ENCODE data around the gene XBP1. TPM values are rescaled to one million over a fixed set of nuclear protein-coding genes. Genes with fewer than 3 reads are reported as not detected.
"Not testable (repeated sequence)": the region's sequence is repeated elsewhere in the genome, so short reads cannot be mapped to it uniquely, and the experiment has no call there.

Gene XBP1
- total RNA-seq, 1 donor from 2014 or later: 45.2 TPM

DNA sequence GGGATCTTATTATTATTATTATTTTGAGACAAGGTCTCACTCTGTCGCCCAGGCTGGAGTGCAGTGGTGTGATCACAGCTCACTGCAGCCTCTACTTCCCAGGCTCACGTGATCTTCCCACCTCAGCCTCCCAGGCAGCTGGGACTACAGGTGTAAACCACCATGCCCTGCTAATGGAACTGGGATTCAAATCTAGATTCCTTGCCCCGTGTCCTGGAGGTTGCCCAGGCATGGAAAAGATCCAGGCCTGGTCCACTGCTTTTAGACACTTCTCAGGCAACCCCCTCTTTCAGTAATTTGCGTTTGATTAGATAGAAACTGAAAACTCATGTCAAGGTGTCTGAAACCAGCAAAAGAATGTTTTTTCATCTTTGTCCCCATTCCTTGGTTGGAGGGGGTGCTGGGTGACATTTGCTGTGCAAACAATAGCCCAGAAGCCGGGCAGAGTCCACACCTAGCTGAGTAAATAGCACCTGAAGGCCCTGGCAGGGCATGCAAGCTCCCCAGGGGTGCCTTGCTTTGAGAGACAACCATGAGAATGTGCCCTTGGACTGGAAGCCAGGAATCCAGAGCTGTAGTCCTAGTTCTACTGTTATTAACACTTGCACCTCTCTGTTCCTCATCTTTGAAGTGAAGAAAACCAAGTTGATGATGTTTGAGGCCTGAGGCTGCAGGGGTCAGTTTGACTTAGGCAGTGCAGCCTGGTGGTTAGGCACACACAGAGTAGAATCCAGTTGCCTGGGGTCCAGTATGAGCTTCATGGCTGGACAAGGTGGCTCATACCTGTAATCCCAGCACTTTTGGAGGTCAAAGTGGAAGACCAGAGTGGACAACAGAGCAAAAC lies 19.1 kb upstream of the XBP1 start:
- FAIRE-seq (no peak), DNase-seq (ENCODE audit: low spot score in 2 of 2) (no peak)

DNA sequence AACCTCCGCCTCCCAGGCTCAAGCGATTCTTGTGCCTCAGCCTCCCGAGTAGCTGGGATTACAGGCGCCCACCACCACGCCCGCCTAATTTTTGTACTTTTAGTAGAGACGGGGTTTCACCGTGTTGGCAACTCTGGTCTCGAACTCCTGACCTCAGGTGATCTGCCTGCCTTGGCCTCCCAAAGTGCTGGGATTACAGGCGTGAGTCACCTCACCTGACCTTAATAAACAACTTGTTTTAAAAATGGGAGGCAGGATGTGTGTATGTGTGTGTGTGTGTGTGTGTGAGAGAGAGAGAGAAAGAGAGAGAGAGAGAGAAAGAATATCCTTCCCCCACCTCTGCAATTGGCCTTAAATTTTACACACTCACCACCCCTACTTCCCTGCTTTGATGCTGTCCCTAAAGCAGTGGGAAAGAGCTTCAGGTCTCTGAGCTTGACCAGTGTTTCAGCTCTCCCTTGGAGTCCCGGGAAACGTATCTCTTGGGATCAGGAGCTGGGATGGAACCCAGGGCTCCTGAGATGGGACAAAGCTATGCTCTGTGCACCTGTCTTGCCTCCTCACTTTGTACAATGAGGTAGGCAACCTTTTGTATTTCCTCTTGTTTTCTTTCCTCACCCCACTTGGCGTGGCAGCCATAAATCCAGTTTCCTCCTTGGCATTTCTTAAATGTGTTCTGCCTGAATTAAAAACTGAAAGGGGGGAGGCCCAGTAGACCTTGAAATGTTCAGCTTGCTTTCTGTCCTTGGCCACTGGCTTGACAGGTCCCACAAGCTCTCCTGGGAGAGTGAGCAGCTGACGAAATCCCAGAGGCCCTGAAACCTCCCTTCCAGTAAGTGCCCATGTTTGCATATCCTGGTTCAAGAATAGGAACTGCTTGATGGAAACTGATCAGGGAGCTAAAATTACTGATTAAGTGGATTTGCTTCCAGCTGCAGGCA lies 17.8 kb upstream of the XBP1 start:
- no peak for FAIRE-seq
- no peak for DNase-seq (ENCODE audit: low spot score in 2 of 2)

DNA sequence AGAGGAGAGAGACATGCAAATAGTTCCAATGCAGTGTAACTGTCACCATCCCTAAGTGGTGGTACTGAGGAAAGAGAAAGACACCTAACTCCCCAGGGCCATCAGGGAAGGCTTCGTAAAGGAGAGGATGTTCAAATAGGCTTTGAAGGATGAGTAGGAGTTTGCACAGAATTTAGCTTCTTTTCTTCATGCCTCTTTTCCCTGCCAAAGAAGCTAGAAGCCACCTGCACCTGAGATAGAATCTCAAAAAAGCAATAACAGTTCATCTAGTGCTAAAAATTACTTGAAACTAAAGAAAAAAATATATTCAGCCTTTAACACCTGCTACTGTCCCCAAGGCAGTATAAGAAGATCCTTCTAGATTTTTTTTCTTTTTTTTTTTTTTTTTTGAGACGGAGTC lies 16.7 kb upstream of the XBP1 start:
- FAIRE-seq: no peak
- DNase-seq (ENCODE audit: low spot score in 2 of 2): no peak

DNA sequence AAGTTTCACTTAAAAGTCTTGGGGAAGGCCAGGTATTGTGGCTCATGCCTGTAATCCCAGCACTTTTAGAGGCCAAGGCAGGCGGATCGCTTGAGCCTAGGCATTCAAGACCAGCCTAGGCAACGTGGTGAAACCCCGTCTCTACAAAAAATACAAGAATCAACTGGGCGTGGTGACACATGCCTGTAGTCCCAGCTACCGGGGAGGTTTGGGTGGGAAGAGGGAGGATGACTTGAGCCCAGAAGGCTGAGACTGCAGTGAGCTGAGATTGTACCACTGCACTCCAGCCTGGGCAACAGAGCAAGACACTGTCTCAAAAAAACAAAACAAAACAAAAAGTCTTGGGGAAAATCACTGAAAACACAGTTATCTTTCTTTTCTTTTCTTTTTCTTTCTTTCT lies 15.4 kb upstream of the XBP1 start:
- FAIRE-seq (no peak), DNase-seq (ENCODE audit: low spot score in 2 of 2) (no peak)

DNA sequence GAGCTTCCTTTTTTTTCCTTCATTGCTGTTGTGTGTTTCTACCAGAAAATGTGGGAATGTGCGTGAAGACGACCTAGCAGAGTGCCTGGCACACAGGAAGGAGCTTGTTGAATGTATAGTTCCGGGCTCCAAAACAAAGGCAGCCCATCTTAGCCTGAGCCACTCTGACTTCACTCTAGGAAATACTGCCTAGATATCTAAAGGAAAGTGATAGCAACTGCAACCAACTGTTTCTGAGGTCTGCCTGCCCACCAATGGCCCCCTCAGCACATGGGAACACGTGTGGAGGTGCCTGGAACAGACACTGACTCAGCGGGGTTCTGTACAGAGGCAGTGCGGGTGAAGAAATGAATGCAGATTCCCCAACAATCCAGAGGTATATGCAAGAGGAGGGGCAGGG lies 14.7 kb upstream of the XBP1 start:
- DNase-seq (ENCODE audit: low spot score in 2 of 2) (no peak), FAIRE-seq (no peak)

DNA sequence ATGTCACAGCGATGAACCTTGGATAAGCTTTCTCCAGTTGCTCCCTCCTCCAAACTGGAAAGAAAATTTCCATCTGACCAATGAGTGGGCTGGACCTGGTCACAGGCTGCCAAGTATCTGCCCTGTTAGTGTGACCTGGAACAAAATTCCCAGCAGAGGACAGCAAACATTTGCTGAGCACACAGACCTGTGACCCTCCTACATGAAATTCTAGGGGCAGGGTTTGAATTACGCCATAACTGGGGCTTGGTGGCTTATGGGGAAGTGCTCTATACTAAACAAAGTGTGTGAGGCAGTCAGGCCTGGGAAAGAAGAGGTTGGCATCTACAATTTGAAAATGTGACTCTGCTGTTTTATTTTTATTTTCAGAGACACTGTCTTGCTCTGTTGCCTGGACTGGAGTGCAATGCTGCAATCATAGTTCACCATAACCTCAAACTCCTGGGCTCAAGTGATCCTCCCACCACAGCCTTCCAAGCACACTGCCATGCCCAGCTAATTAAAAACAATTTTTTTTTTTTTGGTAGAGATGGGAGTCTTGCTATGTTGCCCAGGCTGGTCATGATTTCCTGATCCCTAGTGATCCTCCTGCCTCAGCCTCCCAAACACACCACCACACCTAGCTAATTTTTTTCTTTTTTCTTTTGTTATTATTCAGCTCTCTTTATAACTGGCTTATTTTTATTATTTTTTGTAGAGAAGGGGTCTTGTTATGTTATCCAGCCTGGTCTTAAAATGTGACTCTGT lies 13.6 kb upstream of the XBP1 start:
- no peak for DNase-seq (ENCODE audit: low spot score in 2 of 2)
- FAIRE-seq: no peak

DNA sequence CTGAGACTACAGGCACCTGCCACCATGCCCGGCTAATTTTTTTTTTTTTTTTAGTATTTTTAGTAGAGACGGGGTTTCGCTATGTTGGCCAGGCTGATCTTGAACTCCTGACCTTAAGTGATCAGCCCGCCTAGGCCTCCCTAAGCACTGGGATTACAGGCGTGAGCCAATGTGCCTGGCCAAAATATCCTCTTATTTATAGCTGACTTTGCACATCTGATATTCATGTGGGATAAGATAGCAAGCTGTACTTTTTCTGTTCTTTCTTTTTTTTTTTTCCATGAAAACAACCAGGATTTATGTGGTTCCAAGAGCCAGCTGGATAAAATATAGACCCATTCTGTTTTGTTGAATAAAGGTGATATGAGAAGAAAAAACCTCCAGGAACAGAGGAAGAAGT lies 12.1 kb upstream of the XBP1 start:
- DNase-seq (ENCODE audit: low spot score in 2 of 2) (no peak), FAIRE-seq (no peak)

DNA sequence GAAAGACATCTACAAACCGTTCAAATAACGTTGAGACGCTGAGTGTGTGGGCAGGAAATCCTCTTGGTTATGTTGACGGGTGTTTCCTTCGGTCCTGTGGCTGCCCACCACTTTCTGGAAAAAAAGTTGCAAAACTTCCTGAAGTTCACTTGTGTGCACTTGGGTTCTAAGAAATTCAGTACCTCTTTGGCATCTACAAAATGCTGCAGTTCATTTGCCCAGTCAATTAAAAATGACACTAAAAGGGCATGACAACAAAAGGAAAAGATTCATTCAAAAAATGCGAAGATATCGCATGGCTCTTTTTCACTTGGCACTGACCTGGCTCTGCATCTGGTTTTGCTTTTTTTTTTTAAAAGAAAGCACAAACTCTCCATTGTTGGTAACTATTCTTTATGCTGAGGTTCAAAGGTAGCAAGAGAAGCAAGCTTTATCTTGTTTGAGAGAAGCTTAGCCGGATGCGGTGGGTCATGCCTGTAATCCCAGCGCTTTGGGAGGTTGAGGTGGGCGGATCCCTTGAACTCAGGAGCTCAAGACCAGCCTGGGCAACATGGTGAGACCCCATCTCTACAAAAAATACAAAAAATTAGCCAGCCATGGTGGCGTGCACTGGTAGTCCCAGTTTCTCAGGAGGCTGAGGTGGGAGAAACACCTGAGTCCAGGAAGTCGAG lies 10.6 kb upstream of the XBP1 start:
- FAIRE-seq: no peak

DNA sequence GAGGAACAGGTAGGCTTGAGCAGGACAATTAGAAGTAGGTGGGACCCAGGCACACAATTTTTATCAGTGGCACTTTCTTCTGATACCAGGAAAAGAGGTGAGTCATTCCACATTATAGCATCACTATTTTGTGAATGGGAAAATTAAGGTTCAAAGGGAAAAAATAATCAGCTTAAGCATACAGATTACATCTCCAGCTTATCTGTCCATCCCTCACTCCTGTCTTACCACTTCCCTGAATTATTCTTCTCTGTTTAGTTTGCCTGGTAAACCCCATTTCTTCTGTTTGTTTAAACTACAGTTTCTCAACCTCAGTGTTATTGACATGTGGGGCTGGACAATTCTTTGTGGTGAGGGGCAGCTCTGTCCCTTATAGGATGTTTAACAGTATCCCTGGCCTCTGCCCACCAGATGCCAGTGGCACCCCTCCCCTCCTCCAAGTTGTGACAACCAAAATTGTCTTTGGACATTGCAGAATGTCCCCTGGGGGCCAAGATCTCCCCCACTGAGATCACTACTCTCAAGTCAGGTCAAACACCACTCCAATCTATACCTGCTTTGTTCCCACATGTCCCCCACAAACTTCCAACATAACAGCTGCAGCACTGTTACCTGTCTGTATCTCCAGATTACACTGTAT lies 8.5 kb upstream of the XBP1 start:
- no peak for DNase-seq (ENCODE audit: low spot score in 2 of 2)
- FAIRE-seq: no peak

More for the DNA sequence above, 10.6 kb upstream of the XBP1 start:
- DNase-seq (ENCODE audit: low spot score in 2 of 2): no peak

DNA sequence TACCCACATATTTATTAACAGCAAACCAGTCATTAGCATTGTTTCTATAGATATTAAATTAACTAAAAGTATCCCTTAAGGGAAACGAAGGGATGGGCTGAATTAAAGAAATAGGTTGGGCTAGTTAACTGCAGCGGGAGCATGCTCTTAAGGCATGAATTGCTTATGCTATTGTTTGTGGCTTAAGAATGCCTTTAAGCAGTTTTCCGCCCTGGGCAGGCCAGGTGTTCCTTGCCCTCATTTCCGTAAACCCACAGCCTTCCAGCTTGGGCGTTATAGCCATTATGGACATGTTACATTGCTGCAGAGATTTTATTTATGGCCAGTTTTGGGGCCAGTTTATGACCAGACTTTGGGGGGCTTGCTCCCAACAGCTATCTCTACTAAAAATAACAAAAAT lies 5.1 kb upstream of the XBP1 start:
- not testable (repeated sequence) for DNase-seq (ENCODE audit: low spot score in 2 of 2); FAIRE-seq

DNA sequence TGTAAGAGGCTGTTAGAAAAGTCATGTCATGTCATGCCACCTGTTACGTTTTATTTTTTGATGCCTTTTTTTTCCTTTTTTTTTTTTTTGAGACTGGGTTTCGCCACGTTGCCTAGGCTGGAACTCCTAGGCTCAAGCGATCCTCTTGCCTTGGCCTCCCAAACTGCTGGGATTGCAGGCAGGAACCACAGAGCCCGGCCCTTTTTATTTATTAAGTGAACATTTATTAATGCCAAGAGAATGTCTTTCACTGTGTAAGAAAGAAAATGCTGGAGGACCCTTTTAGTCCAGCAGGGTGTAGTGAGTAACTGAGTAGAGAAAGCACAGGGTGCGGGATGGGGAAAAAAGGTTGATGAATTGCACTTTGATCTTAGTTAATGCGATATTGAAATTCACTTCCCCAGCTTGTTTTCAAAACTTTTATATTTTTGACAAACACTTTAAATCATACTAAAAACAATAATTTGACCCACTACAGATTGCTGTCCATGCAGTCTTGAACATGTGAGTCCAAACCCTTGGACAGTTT lies 2.3 kb upstream of the XBP1 start:
- FAIRE-seq: no peak

DNA sequence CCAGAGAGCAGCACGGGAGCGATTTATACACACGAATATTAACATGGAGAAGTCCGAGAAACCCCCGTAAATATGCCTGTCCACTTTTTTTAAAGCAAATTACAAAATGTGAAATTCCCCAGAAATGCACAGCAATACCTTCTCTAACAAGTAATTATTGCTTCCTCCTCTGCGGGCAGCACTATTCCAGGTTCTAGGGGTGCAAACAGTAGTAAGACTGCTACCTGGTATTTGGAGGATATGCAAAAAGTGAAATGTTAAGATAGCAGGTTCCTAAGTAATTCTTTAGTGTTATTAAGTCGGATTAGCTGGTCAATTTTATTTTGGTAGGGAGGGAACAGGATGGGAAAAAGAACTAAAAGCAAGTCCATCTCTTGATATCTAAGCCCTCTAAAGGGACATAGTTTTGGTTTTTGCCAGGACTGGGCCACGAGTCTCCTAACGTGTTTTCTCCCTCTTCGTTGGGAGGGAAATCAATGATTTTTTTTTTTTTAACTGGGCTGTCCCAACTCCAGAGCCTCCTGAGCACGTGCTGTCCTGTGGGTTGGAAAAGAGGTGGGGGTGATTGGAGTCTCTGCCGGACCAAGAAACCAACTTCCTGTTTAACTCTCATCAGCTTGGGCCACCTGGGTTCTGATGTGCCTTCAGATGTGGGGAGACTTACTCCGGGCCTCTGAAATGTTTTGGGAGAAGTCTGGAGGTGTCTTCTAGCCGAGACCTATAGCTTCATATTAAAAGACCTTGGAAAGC lies 1.7 kb upstream of the XBP1 start:
- DNase-seq (ENCODE audit: low spot score in 2 of 2): no peak
- FAIRE-seq: no peak

More for the DNA sequence above, 2.3 kb upstream of the XBP1 start:
- DNase-seq (ENCODE audit: low spot score in 2 of 2): no peak

DNA sequence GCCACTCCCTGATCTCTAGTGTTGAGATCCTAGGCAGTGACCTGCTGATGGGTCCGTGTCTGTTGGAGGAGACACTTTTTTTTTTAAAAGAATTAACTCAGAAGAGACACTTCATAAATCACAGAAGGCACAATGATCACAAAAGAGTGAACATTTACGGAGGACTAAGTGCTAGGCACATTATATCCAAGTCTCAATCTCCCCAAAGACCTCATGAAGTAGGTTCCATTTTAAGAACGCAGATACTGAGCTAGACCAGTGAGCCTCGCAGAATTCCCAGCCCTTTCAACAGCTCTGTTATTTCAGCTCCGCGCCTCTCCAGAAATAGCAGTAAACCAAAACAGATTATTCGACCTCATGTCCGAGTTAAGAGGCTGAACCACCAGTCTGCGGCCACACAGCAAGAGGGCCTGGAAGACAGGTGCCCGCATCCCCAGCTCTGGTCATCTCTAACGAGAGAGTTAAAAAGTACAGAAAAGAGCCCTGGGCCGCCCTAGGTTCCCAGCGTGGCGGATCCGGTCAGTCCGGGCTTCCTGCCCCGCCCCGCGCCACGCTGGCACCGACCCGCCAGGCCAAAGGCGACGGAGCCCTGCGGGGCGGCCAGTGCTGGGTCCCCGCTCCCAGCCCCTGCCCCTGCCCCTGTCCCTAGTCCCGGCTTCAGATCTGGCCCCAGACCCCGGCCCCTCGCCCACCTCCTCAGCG lies 612 bp downstream of the XBP1 start:
- no peak for FAIRE-seq
- peak in 1 of 2 donors; percentile 54 for DNase-seq (ENCODE audit: low spot score in 2 of 2)

DNA sequence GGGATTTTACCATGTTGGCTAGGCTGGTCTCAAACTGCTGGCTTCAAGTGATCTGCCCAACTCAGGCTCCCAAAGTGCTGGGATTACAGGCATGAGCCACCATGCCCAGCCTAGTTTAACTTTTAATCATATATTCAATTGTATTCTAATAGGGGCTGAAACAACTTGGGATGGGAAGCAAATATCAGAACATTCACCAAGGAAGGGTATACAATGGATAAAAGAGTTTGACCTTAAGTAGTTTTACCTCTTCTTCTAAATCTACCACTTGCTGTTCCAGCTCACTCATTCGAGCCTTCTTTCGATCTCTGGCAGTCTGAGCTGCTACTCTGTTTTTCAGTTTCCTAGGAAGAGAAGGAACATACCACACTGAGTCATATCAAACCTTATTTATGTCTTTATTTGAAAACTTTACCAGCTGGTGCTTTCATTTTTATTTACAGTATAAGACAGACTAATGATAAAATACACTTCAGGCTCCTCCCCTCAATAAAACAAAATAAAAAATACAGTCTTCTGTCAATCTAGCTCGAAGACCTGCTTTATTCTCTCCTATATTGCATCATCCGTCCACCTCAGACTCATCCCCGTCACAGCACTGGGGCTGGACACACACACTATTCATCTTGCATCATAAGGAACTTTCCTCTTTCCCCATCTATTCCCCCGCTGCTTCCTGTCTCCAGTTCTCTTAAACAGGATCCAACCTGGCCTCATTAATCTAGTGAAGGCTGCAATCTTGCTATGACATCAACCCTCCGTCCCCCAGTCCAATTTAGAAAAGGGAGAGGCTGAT lies 1.4 kb downstream of the XBP1 start:
- FAIRE-seq: no peak
- DNase-seq (ENCODE audit: low spot score in 2 of 2): peak in 1 of 2 donors; percentile 59

DNA sequence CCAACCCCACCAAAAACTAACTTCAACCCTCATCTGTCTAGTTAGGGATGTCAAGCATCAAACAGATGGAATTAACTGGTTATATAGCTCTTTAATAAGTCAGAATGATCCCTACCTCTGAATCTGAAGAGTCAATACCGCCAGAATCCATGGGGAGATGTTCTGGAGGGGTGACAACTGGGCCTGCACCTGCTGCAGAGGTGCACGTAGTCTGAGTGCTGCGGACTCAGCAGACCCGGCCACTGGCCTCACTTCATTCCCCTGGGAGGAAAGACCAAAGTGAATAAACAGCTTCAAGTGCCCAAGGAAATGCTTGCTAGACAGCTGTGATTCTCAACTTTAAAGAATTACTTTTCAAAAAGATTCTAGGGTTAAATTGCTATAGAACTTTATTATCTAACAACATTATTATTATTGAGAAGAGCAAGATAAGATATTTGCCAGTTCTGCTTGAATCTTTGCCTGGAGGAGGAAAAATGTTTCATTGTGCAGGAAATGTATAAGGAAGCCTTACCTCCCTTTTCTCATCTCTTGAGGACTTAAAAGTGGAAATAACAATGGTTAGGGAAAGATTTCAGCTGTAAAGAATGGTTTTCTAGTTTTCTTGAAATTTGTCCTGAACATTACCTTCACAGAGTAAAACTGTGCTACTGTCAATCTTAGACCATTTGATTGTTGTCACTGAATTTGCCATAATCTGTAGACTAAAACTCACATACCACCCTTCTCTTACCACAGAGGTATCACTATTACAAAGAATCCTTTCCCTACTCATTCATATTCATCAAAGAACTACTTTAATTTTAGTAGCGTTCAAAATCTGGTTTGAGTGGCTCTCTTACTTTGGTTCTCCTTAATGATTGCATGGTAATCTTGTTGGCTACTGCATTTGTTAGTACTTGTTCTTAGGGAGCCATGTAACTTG lies 4.2 kb downstream of the XBP1 start:
- DNase-seq (ENCODE audit: low spot score in 2 of 2) (no peak), FAIRE-seq (no peak)

DNA sequence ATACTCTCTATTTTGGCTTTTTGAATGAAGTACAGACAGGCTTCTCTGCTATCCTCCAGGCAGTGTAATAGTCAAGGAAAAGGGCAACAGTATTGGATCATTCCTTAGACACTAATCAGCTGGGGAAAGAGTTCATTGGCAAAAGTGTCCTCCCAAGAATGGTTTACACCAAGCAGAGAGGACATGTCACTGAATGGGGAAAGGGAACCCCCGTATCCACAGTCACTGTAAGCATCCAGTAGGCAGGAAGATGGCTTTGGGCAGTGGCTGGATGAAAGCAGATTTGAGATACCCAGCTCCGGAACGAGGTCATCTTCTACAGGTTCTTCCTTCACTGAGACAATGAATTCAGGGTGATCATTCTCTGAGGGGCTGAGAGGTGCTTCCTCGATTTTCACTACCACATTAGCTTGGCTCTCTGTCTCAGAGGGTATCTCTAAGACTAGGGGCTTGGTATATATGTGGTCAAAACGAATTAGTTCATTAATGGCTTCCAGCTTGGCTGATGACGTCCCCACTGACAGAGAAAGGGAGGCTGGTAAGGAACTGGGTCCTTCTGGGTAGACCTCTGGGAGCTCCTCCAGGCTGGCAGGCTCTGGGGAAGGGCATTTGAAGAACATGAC lies 5.2 kb downstream of the XBP1 start:
- no peak for FAIRE-seq
- no peak for DNase-seq (ENCODE audit: low spot score in 2 of 2)

All from frontal cortex (tissue), 4 donors.